ENCODE data around the gene RASEF.
"Not testable (repeated sequence)": the region's sequence is repeated elsewhere in the genome, so short reads cannot be mapped to it uniquely, and the experiment has no call there.

RASEF gene

DNA sequence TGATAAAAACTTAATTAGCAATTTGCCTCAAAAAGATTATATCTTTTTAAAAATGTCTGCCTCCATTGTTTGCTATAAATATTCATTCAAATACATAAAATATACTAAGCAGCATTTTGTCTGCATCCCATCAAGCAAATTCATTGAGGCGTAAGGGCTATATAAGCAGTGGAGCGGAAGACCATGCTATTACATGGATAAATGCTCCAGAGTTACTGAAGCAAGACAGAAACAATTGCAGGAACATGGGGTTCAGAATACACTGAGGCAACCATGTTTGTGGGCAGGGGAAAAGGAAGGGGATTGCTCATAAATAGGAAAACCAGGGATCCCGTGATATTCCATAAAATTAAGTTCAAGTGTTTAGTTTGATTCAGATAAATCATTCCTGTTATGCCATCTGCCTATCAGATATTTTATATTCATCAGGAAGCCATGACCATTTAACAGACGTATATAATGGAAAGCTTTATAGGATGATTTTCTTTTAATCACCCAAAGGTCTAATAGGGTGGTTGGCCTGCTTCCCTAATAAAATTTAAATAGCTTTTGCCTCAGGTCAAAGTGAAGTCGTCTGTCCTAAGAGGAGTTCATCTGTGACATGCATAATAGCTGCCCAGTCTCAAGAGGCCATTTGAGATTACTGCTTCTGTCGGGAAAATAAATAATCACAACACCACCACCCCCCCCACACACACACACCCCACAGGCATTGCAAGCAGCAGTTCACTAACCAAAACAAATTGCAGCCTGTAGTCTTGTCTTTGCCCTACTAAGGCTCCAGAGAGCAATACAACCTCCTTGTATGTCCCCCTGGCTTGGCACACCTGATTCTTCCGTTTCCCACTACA lies 105.2 kb downstream of the RASEF start:
- TF ChIP-seq CTCF (IDR thresholded peaks at IDR 0.05): no peak
- DNase-seq (ENCODE audit: low spot score): no peak
- Histone ChIP-seq H3K27ac (no peak overlapping the region), H3K4me3 (no peak overlapping the region)

- H3K4me3 ChIP-seq: no peak overlapping the region
- no peak for DNase-seq (ENCODE audit: low spot score)
- TF ChIP-seq CTCF (IDR thresholded peaks at IDR 0.05): no peak
- no peak overlapping the region for H3K27ac ChIP-seq
Observed at GRCh38 chr9:82949203-82949602, 113.7 kb downstream of the RASEF start.

DNA sequence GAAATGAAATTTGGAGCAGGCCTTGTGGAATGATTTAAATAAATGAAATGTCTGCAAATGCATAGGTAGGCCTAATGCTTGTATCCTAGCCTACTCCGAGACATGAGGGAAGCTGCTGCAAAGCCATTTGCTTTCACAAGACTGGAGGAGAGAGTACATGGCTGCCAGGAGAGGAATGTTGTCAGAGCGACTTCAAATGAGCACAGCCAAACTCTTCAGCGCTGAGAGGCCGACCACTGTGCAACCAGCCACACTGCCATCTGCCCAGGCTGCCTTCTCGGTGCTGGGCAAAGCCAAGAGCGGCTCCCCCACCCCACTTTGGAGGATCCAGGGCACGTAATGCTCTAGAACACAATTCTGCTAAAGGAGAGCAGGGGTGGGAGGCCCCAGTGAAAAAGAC lies 122.6 kb downstream of the RASEF start:
- no peak for TF ChIP-seq CTCF (IDR thresholded peaks at IDR 0.05)
- no peak for DNase-seq (ENCODE audit: low spot score)
- no peak overlapping the region for H3K27ac ChIP-seq
- H3K4me3 ChIP-seq: no peak overlapping the region

DNA sequence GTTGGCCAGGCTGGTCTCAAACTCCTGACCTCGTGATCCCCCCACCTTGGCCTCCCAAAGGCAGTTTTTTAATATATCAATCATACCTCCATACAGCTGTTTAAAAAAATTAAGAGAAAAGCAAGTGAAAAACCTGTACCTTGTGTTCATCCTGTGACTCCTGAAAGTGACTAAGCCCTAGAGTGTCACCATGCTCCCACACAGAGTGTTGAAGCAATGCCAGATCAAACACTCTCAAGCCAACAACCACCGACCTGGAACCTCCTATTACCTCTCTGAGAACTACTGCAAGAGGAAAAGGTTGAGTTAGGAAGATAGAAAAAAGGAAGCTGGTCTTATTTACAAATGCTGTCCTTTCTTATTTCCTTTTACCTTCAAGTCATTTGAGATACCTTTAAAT lies 123.5 kb downstream of the RASEF start:
- TF ChIP-seq CTCF (IDR thresholded peaks at IDR 0.05): no peak
- no peak for DNase-seq (ENCODE audit: low spot score)

GRCh38 chr9:82938426-82939218 lies 124.3 kb downstream of the RASEF start:
- H3K4me3 ChIP-seq: no peak overlapping the region
- no peak for TF ChIP-seq CTCF (IDR thresholded peaks at IDR 0.05)
- no peak for DNase-seq (ENCODE audit: low spot score)
- no peak overlapping the region for H3K27ac ChIP-seq

More for the DNA sequence above, 123.5 kb downstream of the RASEF start:
- Histone ChIP-seq H3K4me3 (no peak overlapping the region), H3K27ac (no peak overlapping the region)

DNA sequence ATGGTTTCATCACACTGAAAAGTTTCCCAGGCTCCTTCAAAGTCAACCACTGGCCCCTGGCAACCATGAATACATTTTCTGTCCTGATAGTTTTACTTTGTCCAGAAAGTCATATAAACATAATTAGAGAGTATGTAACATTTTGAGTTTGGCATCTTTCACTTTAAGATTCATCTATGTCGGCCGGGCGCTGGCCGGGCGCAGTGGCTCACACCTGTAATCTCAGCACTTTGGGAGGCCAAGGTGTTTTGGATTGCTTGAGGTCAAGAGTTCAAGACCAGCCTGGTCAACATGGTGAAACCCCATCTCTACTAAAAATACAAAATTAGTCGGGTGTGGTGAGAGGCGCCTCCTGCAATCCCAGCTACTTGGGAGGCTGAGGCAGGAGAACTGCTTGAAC lies 126.4 kb downstream of the RASEF start:
- DNase-seq (ENCODE audit: low spot score); H3K27ac ChIP-seq; H3K4me3 ChIP-seq: not testable (repeated sequence)

- TF ChIP-seq CTCF (IDR thresholded peaks at IDR 0.05): no peak
- DNase-seq (ENCODE audit: low spot score): no peak
- Histone ChIP-seq H3K4me3 (no peak overlapping the region), H3K27ac (no peak overlapping the region)
Observed at GRCh38 chr9:82934949-82935348, 128.0 kb downstream of the RASEF start.

DNA sequence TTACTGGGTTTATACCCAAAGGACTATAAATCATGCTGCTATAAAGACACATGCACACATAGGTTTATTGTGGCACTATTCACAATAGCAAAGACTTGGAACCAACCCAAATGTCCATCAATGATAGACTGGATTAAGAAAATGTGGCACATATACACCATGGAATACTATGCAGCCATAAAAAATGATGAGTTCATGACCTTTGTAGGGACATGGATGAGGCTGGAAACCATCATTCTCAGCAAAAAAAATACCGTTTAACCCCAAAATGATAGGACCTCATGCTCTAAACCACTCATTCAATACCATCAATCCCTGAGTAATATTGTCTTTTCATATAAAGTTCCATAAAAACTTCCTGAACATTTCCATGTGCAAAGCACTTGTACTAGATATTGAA lies 128.9 kb downstream of the RASEF start:
- H3K4me3 ChIP-seq; H3K27ac ChIP-seq; DNase-seq (ENCODE audit: low spot score): not testable (repeated sequence)
